HG02943 (cell line): ENCODE results near the gene ZDHHC1.
"Not testable (repeated sequence)": the region's sequence is repeated elsewhere in the genome, so short reads cannot be mapped to it uniquely, and the experiment has no call there.

Experiments used
- ATAC-seq: cut with Tn5 transposase; IDR thresholded peaks from one replicate; pipeline ENCODE4 v1.9.1; 2021; ENCODE audit warnings: mild to moderate bottlenecking, low read depth, moderate library complexity; ENCODE audit not compliant: unreplicated experiment

ZDHHC1 gene

GRCh38 chr16:67432506-67432890 is 16.2 kb upstream of the ZDHHC1 start:
- ATAC-seq = no peak

- no peak for ATAC-seq
These were observed 15.7 kb upstream of the ZDHHC1 start for GRCh38 chr16:67431775-67432505.

- ATAC-seq = no peak
These were observed 14.9 kb upstream of the ZDHHC1 start, which contains the start of gene HSD11B2 for GRCh38 chr16:67430977-67431774. TSS of gene HSD11B2 (plus strand) at chr16:67431121. CDS start at chr16:67431249, 128 bp downstream.

GRCh38 chr16:67430504-67430976 is 14.3 kb upstream of the ZDHHC1 start:
- no peak for ATAC-seq

GRCh38 chr16:67429799-67430503 is 13.7 kb upstream of the ZDHHC1 start:
- no peak for ATAC-seq

DNA sequence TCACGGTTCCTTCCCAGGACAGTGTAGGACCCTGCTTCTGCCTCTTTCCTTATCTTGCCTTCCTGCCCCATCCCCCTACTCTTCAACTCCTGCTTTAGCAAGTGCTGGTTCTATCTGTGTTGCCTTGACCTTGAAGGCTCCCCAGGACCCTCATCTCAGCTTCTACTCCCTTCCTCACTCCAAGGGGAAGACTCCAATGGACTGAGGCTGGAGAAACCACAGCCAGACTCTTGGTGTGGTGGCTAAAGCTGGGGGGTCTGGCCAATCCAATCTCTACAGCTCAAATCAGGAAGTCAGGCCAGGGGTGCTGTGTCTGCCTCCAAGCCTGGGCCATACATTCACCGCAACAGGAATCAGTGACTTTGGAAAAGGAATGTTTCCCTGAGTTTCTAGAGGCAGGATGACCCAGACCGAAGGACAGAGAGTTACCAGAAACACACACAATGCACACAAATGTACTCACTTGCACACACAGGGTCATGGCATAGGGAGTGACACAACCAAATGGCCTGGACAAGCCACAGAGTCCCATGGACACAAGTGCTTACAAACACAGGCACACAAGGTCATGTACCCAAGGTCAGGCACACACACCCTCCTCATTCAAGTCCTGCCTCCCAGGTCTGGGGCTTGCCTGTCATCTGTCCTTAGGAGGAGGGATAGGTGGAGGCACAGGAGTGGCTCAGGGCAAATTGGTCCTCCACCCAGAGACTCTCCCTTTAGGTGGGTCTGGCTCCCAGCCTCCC is 12.9 kb upstream of the ZDHHC1 start:
- ATAC-seq = no peak

- ATAC-seq = no peak
These were observed 12.0 kb upstream of the ZDHHC1 start for GRCh38 chr16:67428146-67428731.

GRCh38 chr16:67426950-67427349 is 10.7 kb upstream of the ZDHHC1 start:
- ATAC-seq = no peak

GRCh38 chr16:67426022-67426421 is 9.7 kb upstream of the ZDHHC1 start:
- no peak for ATAC-seq

- ATAC-seq = no peak
These were observed 9.3 kb upstream of the ZDHHC1 start for GRCh38 chr16:67425580-67425979.

DNA sequence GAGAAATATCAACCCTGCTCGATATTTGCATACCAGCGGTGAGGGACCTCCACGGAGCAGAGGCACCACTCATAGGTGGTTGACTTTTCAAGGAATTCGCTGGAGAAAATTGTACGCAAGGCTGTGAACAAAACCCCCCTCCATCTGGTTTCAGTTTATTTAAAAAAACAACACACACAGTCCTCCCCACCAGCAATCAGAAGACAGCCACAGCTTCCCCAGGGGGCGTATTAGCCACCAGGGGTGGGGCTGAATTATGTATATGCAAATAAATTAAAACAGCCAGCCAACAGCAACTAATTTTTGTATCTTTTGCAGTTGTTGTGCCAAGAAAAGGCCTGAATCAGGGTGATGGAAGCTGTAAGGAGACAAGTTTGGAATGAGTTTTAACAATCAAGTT is 8.8 kb upstream of the ZDHHC1 start:
- no peak for ATAC-seq

GRCh38 chr16:67424261-67424615 is 8.0 kb upstream of the ZDHHC1 start:
- no peak for ATAC-seq

DNA sequence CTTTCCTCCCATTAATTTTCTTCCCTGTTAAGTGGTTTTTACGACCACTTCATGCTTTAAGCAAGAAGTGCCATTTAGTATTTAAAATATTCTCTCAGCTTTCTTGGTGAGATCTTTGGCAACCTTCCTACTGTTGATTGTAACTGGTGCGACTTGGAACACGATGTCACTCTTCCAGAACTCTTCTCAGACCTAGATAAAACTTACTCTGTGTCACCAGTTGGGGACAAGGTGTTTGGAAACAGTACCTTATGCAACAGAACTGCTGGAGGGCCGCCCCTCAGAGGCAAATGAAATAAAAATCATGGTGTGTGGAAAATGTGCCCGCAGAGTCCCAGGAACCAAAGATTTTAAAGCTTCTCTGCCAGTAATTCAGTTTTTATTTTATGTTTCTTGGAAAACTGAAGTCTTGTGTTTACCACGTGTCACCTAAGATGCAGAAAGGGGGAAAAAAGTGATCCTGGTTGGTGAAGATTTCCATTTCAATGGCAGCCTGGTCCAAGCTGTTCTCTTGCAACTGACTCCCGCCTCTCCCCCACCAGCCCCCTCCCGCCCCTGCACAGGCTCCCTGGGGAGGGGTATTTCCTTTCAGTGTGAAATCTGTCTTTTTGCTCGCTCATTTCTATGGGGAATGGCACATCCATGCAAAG is 7.5 kb upstream of the ZDHHC1 start:
- ATAC-seq = no peak

- ATAC-seq = no peak
These were observed 6.7 kb upstream of the ZDHHC1 start for GRCh38 chr16:67423015-67423414.

GRCh38 chr16:67421030-67421429 is 4.8 kb upstream of the ZDHHC1 start:
- no peak for ATAC-seq

- ATAC-seq = no peak
These were observed 3.7 kb upstream of the ZDHHC1 start for GRCh38 chr16:67419931-67420330.

GRCh38 chr16:67419502-67419901 is 3.2 kb upstream of the ZDHHC1 start:
- no peak for ATAC-seq

DNA sequence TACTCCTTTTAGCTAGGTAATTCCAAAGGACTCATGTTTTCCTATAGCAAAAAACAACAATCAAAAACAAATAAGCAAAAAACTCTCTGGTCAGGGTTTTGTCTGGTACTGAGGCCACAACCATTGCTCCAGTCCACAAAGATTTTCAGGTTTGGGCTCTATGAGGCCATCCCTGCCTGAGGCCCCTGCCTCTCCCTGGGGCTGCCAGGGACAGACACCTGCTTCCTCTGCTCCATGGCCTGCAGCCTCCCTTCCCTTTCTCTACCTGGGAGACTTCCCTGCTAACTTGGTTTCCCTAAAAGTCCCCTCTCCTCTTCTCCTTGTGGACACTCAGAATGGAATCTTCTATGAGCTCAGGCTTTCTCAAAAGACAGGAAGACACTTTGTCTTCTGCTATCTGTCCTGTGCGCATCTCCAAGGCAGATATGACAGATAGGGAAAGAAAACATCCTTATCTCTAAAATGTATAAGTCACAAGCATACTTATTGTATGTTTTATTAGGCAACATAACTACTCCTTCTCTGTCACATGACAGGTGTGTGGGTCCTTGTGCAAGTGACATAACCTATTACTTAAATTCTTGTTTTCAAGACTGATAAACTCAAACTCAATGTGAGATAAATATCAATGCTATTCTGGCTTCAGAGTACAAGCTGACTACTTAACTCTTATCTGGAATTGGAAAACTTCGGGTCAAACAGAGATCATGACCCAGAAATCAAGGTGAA is 1.2 kb upstream of the ZDHHC1 start:
- ATAC-seq = no peak

GRCh38 chr16:67415421-67415820 is 856 bp downstream of the ZDHHC1 start:
- not testable (repeated sequence) for ATAC-seq
